ENCODE measurements around the gene XRN1. TPM values are rescaled to one million over a fixed set of nuclear protein-coding genes. Genes with fewer than 3 reads are reported as not detected.

Gene XRN1
- total RNA-seq, 1 donor from 2014 or later = 63.0 TPM

DNA sequence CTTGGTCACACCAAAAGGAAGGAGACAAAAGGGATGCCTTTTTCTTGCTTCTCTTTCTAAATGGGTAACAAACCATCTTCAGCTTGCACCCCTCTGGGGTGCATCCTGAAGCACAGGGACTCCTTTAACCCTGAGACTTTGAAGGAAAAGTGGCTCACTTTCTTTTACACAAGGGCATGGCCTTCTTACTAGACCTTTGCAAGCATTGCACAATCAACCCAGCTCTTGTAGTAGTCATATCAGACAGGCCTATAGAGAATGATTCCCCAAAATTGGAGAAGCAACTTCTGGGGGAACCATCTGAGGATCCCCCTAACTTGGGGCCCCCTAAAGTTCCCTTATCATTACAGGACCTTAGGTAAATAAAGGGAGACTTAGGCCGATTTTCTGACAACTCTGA lies 166.4 kb downstream of the XRN1 start:
- no peaks in the 10 kb centered on the region for H3K4me1 Mint-ChIP-seq
- intact Hi-C loops (cut with micrococcal nuclease) = loop anchor here (2.0 kb wide), 2 partner anchors 543 to 821 kb away; partner anchors contain the start of gene RNF7
- no peak for TF ChIP-seq CTCF (IDR thresholded peaks at IDR 0.05)
- H3K27me3 Mint-ChIP-seq = no peaks in the 10 kb centered on the region
- H3K27ac Mint-ChIP-seq = no peak overlapping the region
- H3K9me3 Mint-ChIP-seq = no peaks in the 10 kb centered on the region
- DNase-seq (no peak), ATAC-seq (ENCODE audit: low read depth) (no peak)
- CTCF ChIA-PET = interaction anchor here (1.1 to 2.4 kb wide), 3 partner anchors 156 to 319 kb away, joined by 8 to 18 read pairs (median 8); no protein-coding TSS in a partner anchor
- no peaks in the 10 kb centered on the region for H3K36me3 Mint-ChIP-seq (ENCODE audit: low read depth)
- H3K4me3 Mint-ChIP-seq = no peak overlapping the region
- POLR2A ChIA-PET = no interaction called here

DNA sequence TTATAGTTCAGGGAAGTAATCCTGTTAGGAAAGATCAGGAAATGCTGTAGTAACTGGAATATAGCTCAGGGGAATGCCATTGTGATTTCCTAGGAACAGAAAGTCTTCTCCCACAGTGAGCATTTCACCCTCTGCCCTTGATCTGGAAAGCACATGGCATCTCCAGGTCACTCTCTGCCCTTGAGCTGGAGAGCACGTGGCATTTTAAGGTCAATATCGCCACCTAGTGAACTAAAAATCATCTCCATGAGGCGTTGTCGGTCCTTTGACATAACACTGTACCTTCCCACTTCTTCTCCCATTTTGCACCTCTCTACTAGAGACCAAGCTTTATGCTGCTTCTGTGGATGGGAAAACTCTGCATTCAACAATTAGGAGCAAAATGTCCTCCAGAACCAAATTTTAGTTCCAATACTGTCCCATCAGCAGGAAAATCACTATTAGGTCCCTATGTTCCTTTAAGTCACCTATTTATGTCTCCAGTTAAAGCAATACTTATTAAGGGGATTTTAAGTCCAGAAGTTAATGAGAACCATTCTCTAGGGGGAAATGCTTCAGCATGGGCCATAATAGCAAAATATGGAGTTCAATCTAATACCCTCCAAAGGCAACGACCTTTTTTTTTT lies 167.8 kb downstream of the XRN1 start:
- ATAC-seq (ENCODE audit: low read depth) = peak; percentile 80
- H3K4me3 Mint-ChIP-seq = no peak overlapping the region
- CTCF ChIA-PET = interaction anchor here (0.7 to 2.3 kb wide), 10 partner anchors 14 to 979 kb away, joined by 3 to 18 read pairs (median 4); no protein-coding TSS in a partner anchor
- no peaks in the 10 kb centered on the region for H3K4me1 Mint-ChIP-seq
- H3K9me3 Mint-ChIP-seq = no peaks in the 10 kb centered on the region
- H3K36me3 Mint-ChIP-seq (ENCODE audit: low read depth) = no peaks in the 10 kb centered on the region
- H3K27ac Mint-ChIP-seq = no peak overlapping the region
- POLR2A ChIA-PET = no interaction called here
- intact Hi-C loops (cut with micrococcal nuclease) = loop anchor here (1.0 to 2.0 kb wide), 5 partner anchors 99 to 819 kb away; partner anchors contain the start of gene RNF7
- TF ChIP-seq CTCF (IDR thresholded peaks at IDR 0.05) = no peak
- no peaks in the 10 kb centered on the region for H3K27me3 Mint-ChIP-seq
- no peak for DNase-seq

GRCh38 chr3:142278451-142278850 lies 169.4 kb downstream of the XRN1 start:
- no peaks in the 10 kb centered on the region for H3K27me3 Mint-ChIP-seq
- no peak overlapping the region for H3K4me3 Mint-ChIP-seq
- DNase-seq = no peak
- H3K27ac Mint-ChIP-seq = no peak overlapping the region
- no peak for TF ChIP-seq CTCF (IDR thresholded peaks at IDR 0.05)
- CTCF ChIA-PET = interaction anchor here (1.3 kb wide), 1 partner anchor 316 kb away, joined by 4 read pairs; no protein-coding TSS in a partner anchor
- no peaks in the 10 kb centered on the region for H3K4me1 Mint-ChIP-seq
- ATAC-seq (ENCODE audit: low read depth) = no peak
- intact Hi-C loops (cut with micrococcal nuclease) = no loop called here
- no peaks in the 10 kb centered on the region for H3K36me3 Mint-ChIP-seq (ENCODE audit: low read depth)
- no peaks in the 10 kb centered on the region for H3K9me3 Mint-ChIP-seq
- POLR2A ChIA-PET = no interaction called here

DNA sequence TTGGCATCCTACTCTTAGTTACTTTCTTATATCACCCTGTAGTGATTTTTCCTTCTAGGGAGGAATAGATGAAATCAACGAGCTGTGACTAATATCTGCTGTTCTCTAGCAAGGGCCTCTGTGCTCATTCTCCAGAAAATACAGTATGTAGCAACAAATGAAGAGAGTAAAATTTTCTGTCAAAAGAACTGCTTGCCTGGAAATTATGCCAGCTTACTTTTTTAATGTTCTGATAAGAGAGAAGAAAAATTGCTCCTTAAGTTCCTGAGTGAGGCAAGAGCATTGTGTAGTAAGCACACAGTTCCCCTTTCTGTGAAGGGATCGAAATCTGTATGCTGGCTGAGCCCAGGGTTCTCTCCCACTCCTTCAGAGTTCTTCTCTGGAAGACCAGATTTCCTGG lies 171.1 kb downstream of the XRN1 start:
- no peak for ATAC-seq (ENCODE audit: low read depth)
- no peaks in the 10 kb centered on the region for H3K36me3 Mint-ChIP-seq (ENCODE audit: low read depth)

More for the DNA sequence above, 171.1 kb downstream of the XRN1 start:
- no peaks in the 10 kb centered on the region for H3K4me1 Mint-ChIP-seq
- CTCF ChIA-PET = interaction anchor here (1.3 kb wide), 1 partner anchor 151 kb away, joined by 3 read pairs; no protein-coding TSS in a partner anchor
- intact Hi-C loops (cut with micrococcal nuclease) = no loop called here
- H3K4me3 Mint-ChIP-seq = no peak overlapping the region
- no peak for TF ChIP-seq CTCF (IDR thresholded peaks at IDR 0.05)
- no peaks in the 10 kb centered on the region for H3K27me3 Mint-ChIP-seq
- H3K27ac Mint-ChIP-seq = no peak overlapping the region
- POLR2A ChIA-PET = no interaction called here
- no peaks in the 10 kb centered on the region for H3K9me3 Mint-ChIP-seq
- DNase-seq = no peak

Measured in activated B cell treated with CpG ODN at 0.5 μM for 24 hours (primary cell).